ENCODE results near the gene TMEM131.

- TF ChIP-seq POLR2A (IDR thresholded peaks at IDR 0.05) (no peak), CTCF (IDR thresholded peaks at IDR 0.05) (no peak)
Measured at GRCh38 chr2:97715951-97716694, 279.6 kb downstream of the TMEM131 start.
